GM10248 (cell line): ENCODE measurements around the gene RFTN1.
"Not testable (repeated sequence)": the region's sequence is repeated elsewhere in the genome, so short reads cannot be mapped to it uniquely, and the experiment has no call there.

Experiments used
- CTCF ChIA-PET: fragments of 300-600 bp; sonication (Branson Sonifier 250); formaldehyde crosslinking; extraction: SDS; loops from one replicate; lab custom pipeline; 2021; ENCODE audit warnings: antibody characterized with exemption; lab: Yijun Ruan, JAX
- POLR2A ChIA-PET: fragments of 350-650 bp; sonication (Branson Sonifier 250); formaldehyde crosslinking; extraction: SDS; loops from one replicate; lab custom pipeline; 2020; ENCODE audit warnings: antibody characterized with exemption; lab: Yijun Ruan, JAX
- DNase-seq: peaks from one replicate; pipeline ENCODE4 v3.0.0; 2012; ENCODE audit errors: extremely low spot score
- TF ChIP-seq, protein P1 (sequence below): IDR thresholded peaks from 2 replicates; pipeline ENCODE4 v1.5.1; 2012; ENCODE audit warnings: mild to moderate bottlenecking, low read depth; ENCODE audit errors: extremely low read depth, missing control alignments, control extremely low read depth

RFTN1 gene

DNA sequence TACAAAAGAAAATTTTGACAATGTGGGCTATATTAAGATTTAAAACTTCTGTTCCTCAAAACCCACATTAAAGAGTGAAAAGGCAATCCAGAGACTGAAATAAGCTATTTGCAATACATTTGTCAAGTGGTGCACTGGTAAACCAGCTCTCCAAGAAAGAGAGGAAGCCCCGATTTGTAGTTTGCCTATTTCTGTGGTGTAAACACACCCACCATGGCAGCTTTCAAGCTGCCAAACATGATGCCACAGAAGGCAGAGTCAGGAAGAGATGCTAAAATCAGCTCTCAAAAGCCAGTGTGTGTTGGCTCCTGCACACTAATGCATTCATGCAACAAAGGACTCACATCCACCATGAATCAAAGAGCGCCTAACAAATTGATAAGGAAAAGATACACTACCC lies 17.5 kb downstream of the RFTN1 start:
- CTCF ChIA-PET, result interaction anchor here (1.0 to 7.2 kb wide), 12 partner anchors 9 to 206 kb away, joined by 3 to 49 read pairs (median 6); no protein-coding TSS in a partner anchor
- TF ChIP-seq, protein P1, sequence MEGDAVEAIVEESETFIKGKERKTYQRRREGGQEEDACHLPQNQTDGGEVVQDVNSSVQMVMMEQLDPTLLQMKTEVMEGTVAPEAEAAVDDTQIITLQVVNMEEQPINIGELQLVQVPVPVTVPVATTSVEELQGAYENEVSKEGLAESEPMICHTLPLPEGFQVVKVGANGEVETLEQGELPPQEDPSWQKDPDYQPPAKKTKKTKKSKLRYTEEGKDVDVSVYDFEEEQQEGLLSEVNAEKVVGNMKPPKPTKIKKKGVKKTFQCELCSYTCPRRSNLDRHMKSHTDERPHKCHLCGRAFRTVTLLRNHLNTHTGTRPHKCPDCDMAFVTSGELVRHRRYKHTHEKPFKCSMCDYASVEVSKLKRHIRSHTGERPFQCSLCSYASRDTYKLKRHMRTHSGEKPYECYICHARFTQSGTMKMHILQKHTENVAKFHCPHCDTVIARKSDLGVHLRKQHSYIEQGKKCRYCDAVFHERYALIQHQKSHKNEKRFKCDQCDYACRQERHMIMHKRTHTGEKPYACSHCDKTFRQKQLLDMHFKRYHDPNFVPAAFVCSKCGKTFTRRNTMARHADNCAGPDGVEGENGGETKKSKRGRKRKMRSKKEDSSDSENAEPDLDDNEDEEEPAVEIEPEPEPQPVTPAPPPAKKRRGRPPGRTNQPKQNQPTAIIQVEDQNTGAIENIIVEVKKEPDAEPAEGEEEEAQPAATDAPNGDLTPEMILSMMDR, result no peak
- no peak for DNase-seq
- POLR2A ChIA-PET, result interaction anchor here (0.9 to 1.8 kb wide), 6 partner anchors 9 to 19 kb away, joined by 3 to 7 read pairs (median 4); no protein-coding TSS in a partner anchor

DNA sequence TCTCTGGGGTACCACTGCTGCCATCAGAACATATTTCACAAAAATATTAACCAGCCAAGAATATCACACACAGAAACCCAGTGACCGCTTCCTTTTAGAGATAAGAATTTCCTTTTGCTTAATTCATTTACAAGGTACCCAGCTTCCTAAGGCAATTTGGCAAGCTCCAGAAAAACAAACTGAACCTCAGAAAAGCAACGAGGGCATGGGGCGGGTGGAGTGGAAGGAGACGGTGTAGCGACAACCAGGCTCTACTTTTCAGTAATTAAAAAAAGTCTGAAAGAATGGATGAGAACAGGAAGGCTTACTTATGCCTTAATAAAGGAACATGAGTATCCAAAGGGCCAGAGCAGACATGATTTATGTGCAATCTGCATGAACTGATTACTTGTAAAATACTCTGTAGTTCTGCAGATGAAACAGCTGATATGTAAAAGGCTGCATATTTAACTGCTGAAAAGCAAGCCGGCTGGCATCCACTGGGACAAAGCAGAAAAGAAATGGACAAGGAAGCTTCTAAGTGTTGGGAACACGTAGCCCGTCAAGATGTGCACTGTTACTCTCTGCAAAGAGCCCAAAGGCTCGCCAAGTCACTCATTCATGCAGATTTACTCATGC lies 18.6 kb downstream of the RFTN1 start:
- ChIA-PET POLR2A (no interaction called here), CTCF (interaction anchor here (1.0 to 7.2 kb wide), 8 partner anchors 10 to 175 kb away, joined by 3 to 49 read pairs (median 6); no protein-coding TSS in a partner anchor)
- DNase-seq, result no peak
- TF ChIP-seq, protein P1, result no peak

DNA sequence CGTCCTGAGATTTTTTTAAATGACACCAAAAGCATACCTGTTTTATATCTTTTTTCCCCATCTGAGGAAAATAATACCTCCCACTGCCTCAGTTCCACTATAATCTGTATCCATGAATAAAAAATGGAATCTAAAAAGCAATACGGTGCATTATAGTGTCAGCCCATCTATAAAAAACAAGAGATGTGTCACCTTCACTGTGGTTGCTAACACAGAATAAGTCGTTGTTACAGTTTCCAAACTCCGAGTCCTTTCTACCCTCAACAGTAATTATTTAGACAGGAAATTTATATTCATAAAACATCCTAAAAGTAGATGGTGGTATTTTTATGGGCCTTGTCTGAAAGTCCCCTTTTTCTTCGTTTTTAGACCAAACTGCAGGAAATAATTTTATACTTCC lies 19.4 kb downstream of the RFTN1 start:
- ChIA-PET CTCF (interaction anchor here (1.0 to 7.2 kb wide), 7 partner anchors 9 to 99 kb away, joined by 3 to 49 read pairs (median 6); no protein-coding TSS in a partner anchor), POLR2A (interaction anchor here (1.1 kb wide), 1 partner anchor 11 kb away, joined by 3 read pairs; no protein-coding TSS in a partner anchor)
- DNase-seq, result no peak
- TF ChIP-seq, protein P1, result no peak

DNA sequence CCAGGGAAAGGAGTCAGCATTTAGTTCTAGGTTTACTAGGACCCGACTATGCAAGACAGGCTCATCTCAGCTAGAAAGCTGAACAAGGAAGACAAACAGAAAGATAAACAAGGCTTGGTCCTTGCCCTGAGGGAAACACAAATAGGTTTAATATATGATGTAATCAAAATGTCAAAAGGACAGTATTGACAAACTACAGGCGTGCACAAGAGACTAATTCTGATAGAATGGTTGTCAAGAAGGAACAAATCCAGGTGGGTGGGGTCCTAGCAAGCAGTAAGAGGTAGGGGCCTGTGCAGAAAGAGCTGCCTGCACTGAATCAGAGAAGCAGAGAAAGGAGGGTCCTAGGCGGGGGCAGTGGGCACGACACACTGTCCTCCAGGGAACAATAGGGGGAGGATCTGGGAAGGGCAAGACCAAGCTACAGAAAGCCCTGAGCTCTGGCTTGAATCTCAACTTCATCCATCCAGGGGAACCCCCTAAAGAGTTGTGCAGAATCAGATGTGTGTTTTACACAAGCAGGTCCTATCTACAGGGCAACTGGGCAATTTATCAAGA lies 23.4 kb downstream of the RFTN1 start:
- DNase-seq, result no peak
- CTCF ChIA-PET, result interaction anchor here (1.0 to 2.0 kb wide), 6 partner anchors 8 to 46 kb away, joined by 3 to 5 read pairs (median 4); no protein-coding TSS in a partner anchor
- TF ChIP-seq, protein P1, result no peak
- POLR2A ChIA-PET, result interaction anchor here (0.7 kb wide), 1 partner anchor 89 kb away, joined by 3 read pairs; no protein-coding TSS in a partner anchor

DNA sequence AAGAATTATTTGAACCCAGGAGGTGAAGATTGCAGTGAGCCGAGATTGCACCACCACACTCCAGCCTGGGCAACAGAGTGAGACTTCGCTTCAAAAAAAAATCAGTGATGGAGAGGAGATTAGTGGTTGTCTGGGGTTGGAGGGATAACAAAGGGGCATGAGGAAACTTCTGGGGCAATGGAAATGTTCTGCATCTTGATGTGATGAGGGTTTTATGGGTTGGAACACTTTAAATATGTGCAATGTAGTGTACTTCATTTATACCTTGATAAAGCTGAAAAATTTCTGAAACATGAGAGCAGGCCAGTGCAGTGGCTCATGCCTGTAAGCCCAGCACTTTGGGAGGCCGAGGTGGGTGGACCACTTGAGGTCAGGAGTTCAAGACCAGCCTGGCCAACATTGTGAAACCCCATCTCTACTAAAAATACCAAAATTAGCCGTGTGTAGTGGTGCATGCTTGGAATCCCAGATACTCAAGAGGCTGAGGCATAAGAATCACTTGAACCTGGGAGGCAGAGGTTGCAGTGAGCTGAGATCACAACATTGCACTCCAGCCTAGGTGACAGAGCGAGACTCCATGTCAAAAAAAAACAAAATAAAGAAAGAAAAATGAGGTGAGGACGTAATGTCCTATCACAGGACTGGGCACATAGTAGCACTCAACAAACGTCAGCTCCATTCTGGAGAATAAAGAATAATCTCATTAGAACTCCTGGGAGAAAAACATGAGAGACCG lies 24.0 kb downstream of the RFTN1 start:
- DNase-seq, result not testable (repeated sequence)
- CTCF ChIA-PET, result interaction anchor here (1.0 to 2.0 kb wide), 6 partner anchors 9 to 45 kb away, joined by 3 to 5 read pairs (median 4); no protein-coding TSS in a partner anchor
- POLR2A ChIA-PET, result interaction anchor here (0.7 kb wide), 1 partner anchor 89 kb away, joined by 3 read pairs; no protein-coding TSS in a partner anchor

DNA sequence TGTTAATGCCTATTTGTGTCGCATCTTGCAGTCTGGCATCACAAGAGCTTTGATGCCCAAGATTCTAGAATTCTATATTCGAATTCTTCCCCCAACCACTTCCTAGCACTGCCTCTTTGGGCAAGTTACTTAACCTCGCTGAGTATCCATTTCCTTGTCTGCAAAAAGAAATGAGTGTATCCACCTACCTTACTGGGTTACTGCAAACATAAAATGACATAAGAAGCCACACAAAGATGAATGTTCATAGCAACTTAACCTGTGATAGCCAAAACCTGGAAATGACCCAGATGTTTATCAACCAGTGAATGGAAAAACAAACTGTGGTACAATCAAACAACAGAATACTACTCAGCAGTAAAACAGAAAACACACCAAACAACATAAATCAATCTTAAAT lies 24.9 kb downstream of the RFTN1 start:
- no peak for DNase-seq
- POLR2A ChIA-PET, result interaction anchor here (0.7 kb wide), 1 partner anchor 15 kb away, joined by 9 read pairs; no protein-coding TSS in a partner anchor
- TF ChIP-seq, protein P1, result no peak
- CTCF ChIA-PET, result interaction anchor here (1.6 to 2.0 kb wide), 2 partner anchors 10 to 12 kb away, joined by 3 to 5 read pairs; no protein-coding TSS in a partner anchor
